AG10803 (cell line): Measurements from ENCODE around the gene UBC.

Experiments
- DNase-seq: peaks from one replicate; pipeline ENCODE4 v3.0.0; 2010; ENCODE audit warnings: low read depth
- H3K4me3 ChIP-seq: 2 replicates; pipeline ENCODE4 v1.5.1; 2011; ENCODE audit warnings: mild to moderate bottlenecking, low read length, control low read depth
- CTCF ChIP-seq: conservative IDR thresholded peaks from 2 replicates; pipeline ENCODE4 v1.5.1; 2011; ENCODE audit warnings: mild to moderate bottlenecking, low read length, control low read depth, inconsistent platforms

UBC gene

GRCh38 chr12:124946447-124946793, 32.0 kb upstream of the UBC start:
- no peak for DNase-seq
- no peak overlapping the region for H3K4me3 ChIP-seq
- no peak for TF ChIP-seq CTCF

GRCh38 chr12:124941170-124941527, 26.7 kb upstream of the UBC start:
- DNase-seq = no peak
- peak overlapping the region; percentile 48 for H3K4me3 ChIP-seq
- TF ChIP-seq CTCF = no peak

GRCh38 chr12:124940393-124941169, 26.1 kb upstream of the UBC start:
- TF ChIP-seq CTCF = peak; percentile 92
- H3K4me3 ChIP-seq = peak overlapping the region; percentile 48
- peak; percentile 88 for DNase-seq

GRCh38 chr12:124940143-124940392, 25.6 kb upstream of the UBC start:
- no peak for DNase-seq
- no peak for TF ChIP-seq CTCF
- peak overlapping the region; percentile 48 for H3K4me3 ChIP-seq

GRCh38 chr12:124939421-124940142, 25.1 kb upstream of the UBC start:
- peak overlapping the region; percentile 63 for H3K4me3 ChIP-seq
- TF ChIP-seq CTCF = no peak
- peak; percentile 98 for DNase-seq

GRCh38 chr12:124939079-124939420, 24.6 kb upstream of the UBC start:
- peak; percentile 92 for DNase-seq
- TF ChIP-seq CTCF = peak; percentile 53

GRCh38 chr12:124938587-124938986, 24.1 kb upstream of the UBC start:
- DNase-seq = peak; percentile 76
- no peak for TF ChIP-seq CTCF
- H3K4me3 ChIP-seq = peak overlapping the region; percentile 32

More at GRCh38 chr12:124939079-124939420, 24.6 kb upstream of the UBC start:
- H3K4me3 ChIP-seq = peak overlapping the region; percentile 32
